ENCODE data around the gene CDKAL1. TPM values are rescaled to one million over a fixed set of nuclear protein-coding genes. Genes with fewer than 3 reads are reported as not detected.
A peak's percentile ranks its signal among the peaks of the same experiment; 100 is the strongest.

Gene CDKAL1
- total and polyA plus RNA-seq, 2 of the 13 experiments (the other 11 are each of a cell fraction or from before 2014, with no cell fraction given): 9.5 to 27.7 TPM

- no peak for TF ChIP-seq ZNF292 (CRISPR knock-in tag; IDR thresholded peaks at IDR 0.05; ENCODE audit: borderline replicate concordance, low read depth)
Measured at GRCh38 chr6:21240709-21241108, 706.5 kb downstream of the CDKAL1 start (continued).

- ChIA-PET CTCF (ENCODE audit: low intra/inter-chr PET ratio, low total read pairs) (no interaction called here), POLR2A (no interaction called here)
- Histone ChIP-seq H3K27ac (ENCODE audit: extremely low read length, insufficient read depth, low read length) (no peak overlapping the region), H3K79me2 (ENCODE audit: insufficient read depth, low read length) (no peaks in the 10 kb centered on the region), H3K36me3 (replicated peaks in 1 of 2; ENCODE audit: control insufficient read depth in 1 of 2, insufficient read depth in 2 of 2, low read length in 2 of 2) (no peaks in the 10 kb centered on the region), H4K20me1 (ENCODE audit: insufficient read depth, low read length) (no peaks in the 10 kb centered on the region), H3K9ac (ENCODE audit: insufficient read depth, low read depth, low read length) (no peak overlapping the region), H3K9me3 (ENCODE audit: low read length) (peaks cover 7% of the 10 kb centered on the region; the same call in 1 of the 2 replicates), H2AFZ (ENCODE audit: low read length) (no peak overlapping the region), H3K4me3 (replicated peaks in 1 of 3; ENCODE audit: insufficient read depth in 1 of 3, low read depth in 2 of 3, low read length in 3 of 3) (no peak overlapping the region), H3K4me1 (ENCODE audit: insufficient read depth, low read length) (peaks cover 13% of the 10 kb centered on the region), H3K27me3 (ENCODE audit: control insufficient read depth in 1 of 2, insufficient read depth in 2 of 2, low read length in 2 of 2) (no peaks in the 10 kb centered on the region), H3K4me2 (ENCODE audit: low read depth, low read length) (no peak overlapping the region)
- peak; percentile 52 for DNase-seq (ENCODE audit: low spot score)
- no peak; the same call in 2 of the 3 replicates for ATAC-seq
- intact Hi-C loops (cut with micrococcal nuclease; ENCODE audit: unreplicated experiment): no loop called here
- FAIRE-seq: no peak
- BruUV-seq (replicated peaks): no TSS peak
- in situ Hi-C loops (cut with HindIII; ENCODE audit: extremely low pct_ligation_motif_present, low pct_unique_long_range_greater_than_20kb): no loop called here
- WGBS (ENCODE audit: low lambda C conversion rate): 38% methylated on average over 5 of the region's 5 CpGs
- TF ChIP-seq ZKSCAN1 (IDR thresholded peaks at IDR 0.05; ENCODE audit: low read length) (no peak), ZNF777 (CRISPR knock-in tag; IDR thresholded peaks at IDR 0.05) (no peak), TCF7 (IDR thresholded peaks at IDR 0.05; ENCODE audit: low read depth) (peak; percentile 54; the same call in 1 of the 2 replicates), ZNF326 (CRISPR knock-in tag; IDR thresholded peaks at IDR 0.05; ENCODE audit: borderline replicate concordance) (no peak), FOSL2 (CRISPR knock-in tag; IDR thresholded peaks at IDR 0.05) (no peak), HDAC6 (IDR thresholded peaks at IDR 0.05; ENCODE audit: low read depth, low read length) (no peak), SP5 (CRISPR knock-in tag; IDR thresholded peaks at IDR 0.05; ENCODE audit: borderline replicate concordance, low read depth) (no peak), CEBPG (CRISPR knock-in tag; IDR thresholded peaks at IDR 0.05) (0 out of 2 replicates have a peak, but pooled peaks have one; percentile 15), ZXDC (CRISPR knock-in tag; IDR thresholded peaks at IDR 0.05) (no peak), SOX5 (CRISPR knock-in tag; IDR thresholded peaks at IDR 0.05; ENCODE audit: borderline replicate concordance) (peak; percentile 40; the same call in 1 of the 2 replicates), NONO (IDR thresholded peaks at IDR 0.05) (no peak), NONO (CRISPR knock-in tag; conservative IDR thresholded peaks at IDR 0.05) (no peak), ZNF644 (CRISPR knock-in tag; IDR thresholded peaks at IDR 0.05; ENCODE audit: low read depth) (0 out of 2 replicates have a peak, but pooled peaks have one; percentile 7), HOMEZ (CRISPR knock-in tag; IDR thresholded peaks at IDR 0.05; ENCODE audit: low read depth) (no peak), EP300 (IDR thresholded peaks at IDR 0.05; ENCODE audit: low read depth in 2 of 2, low read length in 2 of 2) (peak in 1 of 2 experiments; percentile 32; a peak in 1 of 4 replicates), EP300 (CRISPR knock-in tag; IDR thresholded peaks at IDR 0.05; ENCODE audit: borderline replicate concordance) (no peak), GABPA (IDR thresholded peaks at IDR 0.05; ENCODE audit: low read depth, low read length) (no peak), GABPA (CRISPR knock-in tag; IDR thresholded peaks at IDR 0.05; ENCODE audit: low read depth) (no peak), CC2D1A (CRISPR knock-in tag; IDR thresholded peaks at IDR 0.05) (no peak), ZNF772 (CRISPR knock-in tag; IDR thresholded peaks at IDR 0.05) (no peak), ZNF780A (CRISPR knock-in tag; IDR thresholded peaks at IDR 0.05) (no peak)
Measured at GRCh38 chr6:21241231-21242130, 707.2 kb downstream of the CDKAL1 start.
